Non-pigmented ciliary epithelial cell (primary cell): ENCODE data around the gene RAPGEF3.

ENCODE experiments used
- DNase-seq: peaks from one replicate; pipeline ENCODE4 v3.0.0-alpha.2; 2010; ENCODE audit warnings: low read depth

RAPGEF3 gene

GRCh38 chr12:47686645-47687240, 71.9 kb downstream of the RAPGEF3 start:
- DNase-seq, result peak; percentile 30
